T1000 (cell line): Measurements from ENCODE around the gene SPOCD1.
A peak's percentile ranks its signal among the peaks of the same experiment; 100 is the strongest.
"Not testable (repeated sequence)": the region's sequence is repeated elsewhere in the genome, so short reads cannot be mapped to it uniquely, and the experiment has no call there.

Experiments
- DNase-seq: peaks from one replicate; lab custom pipeline; 2025; ENCODE audit warnings: mixed read lengths; lab: John Stamatoyannopoulos, UW

SPOCD1 gene

GRCh38 chr1:31828926-31829690, 13.3 kb upstream of the SPOCD1 start:
- DNase-seq, result no peak

- no peak for DNase-seq
These were observed 12.5 kb upstream of the SPOCD1 start for GRCh38 chr1:31828341-31828740.

- DNase-seq, result no peak
These were observed 8.0 kb upstream of the SPOCD1 start for GRCh38 chr1:31823780-31824179.

- no peak for DNase-seq
These were observed 6.9 kb upstream of the SPOCD1 start for GRCh38 chr1:31822766-31823165.

GRCh38 chr1:31820196-31820595, 4.4 kb upstream of the SPOCD1 start:
- DNase-seq, result not testable (repeated sequence)

GRCh38 chr1:31818206-31818605, 2.4 kb upstream of the SPOCD1 start:
- no peak for DNase-seq

- DNase-seq, result not testable (repeated sequence)
These were observed 1.1 kb upstream of the SPOCD1 start for GRCh38 chr1:31816947-31817346.

GRCh38 chr1:31816501-31816900, 679 bp upstream of the SPOCD1 start:
- not testable (repeated sequence) for DNase-seq

- no peak for DNase-seq
These were observed 546 bp downstream of the SPOCD1 start for GRCh38 chr1:31815307-31815645.

- no peak for DNase-seq
These were observed 1.1 kb downstream of the SPOCD1 start for GRCh38 chr1:31814631-31815306.

GRCh38 chr1:31814041-31814511, 1.7 kb downstream of the SPOCD1 start:
- DNase-seq, result no peak

- DNase-seq, result no peak
These were observed 3.5 kb downstream of the SPOCD1 start for GRCh38 chr1:31812158-31812829.

- peak; percentile 12 for DNase-seq
These were observed 4.2 kb downstream of the SPOCD1 start for GRCh38 chr1:31811605-31812004.

GRCh38 chr1:31809698-31810097, 6.1 kb downstream of the SPOCD1 start:
- DNase-seq, result no peak

GRCh38 chr1:31807273-31808048, 8.4 kb downstream of the SPOCD1 start:
- DNase-seq, result no peak

GRCh38 chr1:31805318-31805717, 10.5 kb downstream of the SPOCD1 start:
- DNase-seq, result no peak

- no peak for DNase-seq
These were observed 11.7 kb downstream of the SPOCD1 start for GRCh38 chr1:31804098-31804497.

- DNase-seq, result no peak
These were observed 12.2 kb downstream of the SPOCD1 start for GRCh38 chr1:31803610-31804009.

- no peak for DNase-seq
These were observed 13.4 kb downstream of the SPOCD1 start for GRCh38 chr1:31802190-31803150.

GRCh38 chr1:31801458-31801857, 14.4 kb downstream of the SPOCD1 start:
- DNase-seq, result no peak

- DNase-seq, result no peak
These were observed 15.2 kb downstream of the SPOCD1 start for GRCh38 chr1:31800674-31800967.
